Neural cell (in vitro differentiated cells): ENCODE measurements around the gene TUBB4B.

Source experiments
- EP300 ChIP-seq: fragments of 450-650 bp; conservative IDR thresholded peaks from 2 replicates; pipeline ENCODE4 v1.6.1; 2014; ENCODE audit warnings: antibody characterized with exemption, mild to moderate bottlenecking, moderate library complexity; ENCODE audit not compliant: poor library complexity, severe bottlenecking
- EZH2 ChIP-seq: fragments of 200-600, 300-800 bp; shearing (Covaris generic), sonication (generic); IDR thresholded peaks from 2 replicates; pipeline ENCODE4 v1.6.1; 2014; ENCODE audit warnings: antibody characterized with exemption, low read length, borderline replicate concordance, mild to moderate bottlenecking; ENCODE audit not compliant: insufficient read depth, poor library complexity, severe bottlenecking
- POLR2AphosphoS5 ChIP-seq: IDR thresholded peaks from 2 replicates; pipeline ENCODE4 v1.6.1; 2012
- RAD21 ChIP-seq: fragments of 450-650 bp; conservative IDR thresholded peaks from 2 replicates; pipeline ENCODE4 v1.6.1; 2014; ENCODE audit warnings: antibody characterized with exemption, mild to moderate bottlenecking, moderate library complexity
- TAF1 ChIP-seq: IDR thresholded peaks from 2 replicates; pipeline ENCODE4 v1.6.1; 2012; ENCODE audit warnings: low read depth
- TF ChIP-seq, protein P1 (sequence below): fragments of 450-650 bp; IDR thresholded peaks from 2 replicates; pipeline ENCODE4 v1.5.1; 2014; ENCODE audit warnings: antibody characterized with exemption, mild to moderate bottlenecking, moderate library complexity; ENCODE audit not compliant: poor library complexity, severe bottlenecking

DNA sequence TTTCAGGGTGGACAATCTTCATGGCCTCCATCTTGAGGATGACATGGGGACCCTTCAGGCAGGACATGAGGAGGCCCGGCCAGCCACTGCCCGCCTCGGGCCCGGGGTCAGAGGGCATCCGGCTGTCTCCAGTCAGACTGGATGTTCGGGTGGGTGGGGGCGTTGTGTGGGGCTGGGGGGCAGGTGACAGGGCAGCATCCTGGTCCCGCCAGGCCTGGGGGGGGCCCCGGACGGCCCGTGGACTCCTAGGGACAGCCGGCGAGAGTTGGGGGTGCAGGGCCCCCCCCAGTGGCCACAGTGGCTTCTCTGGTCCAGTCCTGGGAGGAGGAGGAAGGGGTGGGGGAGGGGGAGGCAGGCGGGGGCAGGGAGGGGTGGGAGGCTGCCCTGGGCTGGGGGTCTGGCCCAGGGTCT, 20.0 kb upstream of the TUBB4B start:
- TF ChIP-seq, protein P1, sequence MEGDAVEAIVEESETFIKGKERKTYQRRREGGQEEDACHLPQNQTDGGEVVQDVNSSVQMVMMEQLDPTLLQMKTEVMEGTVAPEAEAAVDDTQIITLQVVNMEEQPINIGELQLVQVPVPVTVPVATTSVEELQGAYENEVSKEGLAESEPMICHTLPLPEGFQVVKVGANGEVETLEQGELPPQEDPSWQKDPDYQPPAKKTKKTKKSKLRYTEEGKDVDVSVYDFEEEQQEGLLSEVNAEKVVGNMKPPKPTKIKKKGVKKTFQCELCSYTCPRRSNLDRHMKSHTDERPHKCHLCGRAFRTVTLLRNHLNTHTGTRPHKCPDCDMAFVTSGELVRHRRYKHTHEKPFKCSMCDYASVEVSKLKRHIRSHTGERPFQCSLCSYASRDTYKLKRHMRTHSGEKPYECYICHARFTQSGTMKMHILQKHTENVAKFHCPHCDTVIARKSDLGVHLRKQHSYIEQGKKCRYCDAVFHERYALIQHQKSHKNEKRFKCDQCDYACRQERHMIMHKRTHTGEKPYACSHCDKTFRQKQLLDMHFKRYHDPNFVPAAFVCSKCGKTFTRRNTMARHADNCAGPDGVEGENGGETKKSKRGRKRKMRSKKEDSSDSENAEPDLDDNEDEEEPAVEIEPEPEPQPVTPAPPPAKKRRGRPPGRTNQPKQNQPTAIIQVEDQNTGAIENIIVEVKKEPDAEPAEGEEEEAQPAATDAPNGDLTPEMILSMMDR, result no peak
- TF ChIP-seq EZH2 (no peak), RAD21 (no peak), EP300 (no peak), POLR2AphosphoS5 (no peak), TAF1 (no peak)
